GDM1 (cell line): ENCODE data around the gene CLEC18B.
"Not testable (repeated sequence)": the region's sequence is repeated elsewhere in the genome, so short reads cannot be mapped to it uniquely, and the experiment has no call there.

Experiments used
- DNase-seq: peaks from one replicate; lab custom pipeline; 2025; lab: John Stamatoyannopoulos, UW

CLEC18B gene

GRCh38 chr16:74406600-74407361 lies 14.5 kb downstream of the CLEC18B start:
- DNase-seq, result not testable (repeated sequence)

- not testable (repeated sequence) for DNase-seq
Observed at GRCh38 chr16:74404148-74404933, 16.9 kb downstream of the CLEC18B start.

- not testable (repeated sequence) for DNase-seq
Observed at GRCh38 chr16:74400238-74400637, 21.0 kb downstream of the CLEC18B start.

- not testable (repeated sequence) for DNase-seq
Observed at GRCh38 chr16:74398212-74398895, 22.9 kb downstream of the CLEC18B start.

GRCh38 chr16:74396521-74397017 lies 24.7 kb downstream of the CLEC18B start:
- not testable (repeated sequence) for DNase-seq

DNA sequence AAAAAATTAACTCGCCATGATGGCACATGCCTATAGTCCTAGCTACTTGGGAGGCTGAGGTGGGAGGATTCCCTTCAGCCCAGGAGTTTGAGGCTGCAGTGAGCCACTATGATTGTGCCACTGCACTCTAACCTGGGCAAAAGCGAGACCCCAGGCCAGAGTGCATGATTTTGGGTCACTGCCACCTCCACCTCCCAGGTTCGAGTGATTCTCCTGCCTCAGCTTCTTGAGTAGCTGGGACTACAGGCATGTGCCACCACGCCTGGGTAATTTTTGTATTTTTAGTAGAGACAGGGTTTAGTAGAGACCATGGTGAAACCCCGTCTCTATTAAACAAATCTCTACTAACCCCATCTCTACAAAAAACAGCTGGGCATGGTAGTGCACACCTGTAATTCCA lies 26.7 kb downstream of the CLEC18B start:
- DNase-seq, result not testable (repeated sequence)

GRCh38 chr16:74394131-74394530 lies 27.1 kb downstream of the CLEC18B start:
- not testable (repeated sequence) for DNase-seq

- DNase-seq, result not testable (repeated sequence)
Observed at GRCh38 chr16:74391454-74392050, 29.7 kb downstream of the CLEC18B start.

DNA sequence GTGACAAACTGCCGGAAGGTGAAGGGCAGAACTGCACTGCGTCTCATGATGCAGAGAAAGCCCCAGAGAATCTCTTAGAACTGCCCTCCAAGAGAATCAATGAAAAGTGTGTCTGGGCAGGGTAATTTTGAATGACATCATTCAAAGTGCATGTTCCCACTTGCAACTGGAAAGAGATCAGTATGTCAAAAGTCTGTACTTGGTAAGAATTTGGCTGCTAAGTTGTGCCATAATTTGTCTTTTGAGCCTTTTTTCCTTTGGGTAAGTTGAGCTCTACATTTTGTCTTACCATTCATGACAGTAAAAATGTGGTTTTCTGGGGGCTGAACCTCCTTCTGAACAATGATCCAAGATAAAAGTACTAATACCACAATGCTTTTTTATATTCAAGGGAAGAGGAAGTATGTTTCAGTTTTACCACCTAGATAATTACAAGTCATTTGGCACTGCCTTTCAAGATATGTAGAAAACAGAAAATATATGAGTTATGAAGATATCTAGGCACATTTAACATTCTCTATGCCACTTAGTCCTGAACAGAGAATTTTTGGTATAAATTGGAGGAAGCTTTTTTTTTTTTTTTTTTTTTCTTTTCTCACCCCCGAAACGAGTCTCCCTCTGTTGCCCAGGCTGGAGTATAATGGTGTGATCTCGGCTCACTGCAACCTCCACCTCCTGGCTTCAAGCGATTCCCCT lies 38.8 kb downstream of the CLEC18B start:
- not testable (repeated sequence) for DNase-seq

DNA sequence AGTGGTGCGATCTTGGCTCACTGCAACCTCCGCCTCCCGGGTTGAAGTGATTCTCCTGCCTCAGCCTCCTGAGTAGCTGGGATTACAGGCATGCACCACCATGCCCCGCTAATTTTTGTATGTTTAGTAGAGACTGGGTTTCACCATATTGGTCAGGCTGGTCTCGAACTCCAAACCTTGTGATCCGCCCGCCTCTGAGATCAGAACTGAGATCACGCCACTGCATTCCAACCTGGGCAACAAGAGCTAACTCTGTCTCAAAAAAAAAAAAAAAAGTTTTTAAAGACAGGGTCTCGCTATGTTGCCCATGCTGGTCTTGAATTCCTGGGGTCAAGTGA lies 47.5 kb downstream of the CLEC18B start:
- DNase-seq, result not testable (repeated sequence)

GRCh38 chr16:74372953-74373846 lies 48.1 kb downstream of the CLEC18B start:
- no peak for DNase-seq

DNA sequence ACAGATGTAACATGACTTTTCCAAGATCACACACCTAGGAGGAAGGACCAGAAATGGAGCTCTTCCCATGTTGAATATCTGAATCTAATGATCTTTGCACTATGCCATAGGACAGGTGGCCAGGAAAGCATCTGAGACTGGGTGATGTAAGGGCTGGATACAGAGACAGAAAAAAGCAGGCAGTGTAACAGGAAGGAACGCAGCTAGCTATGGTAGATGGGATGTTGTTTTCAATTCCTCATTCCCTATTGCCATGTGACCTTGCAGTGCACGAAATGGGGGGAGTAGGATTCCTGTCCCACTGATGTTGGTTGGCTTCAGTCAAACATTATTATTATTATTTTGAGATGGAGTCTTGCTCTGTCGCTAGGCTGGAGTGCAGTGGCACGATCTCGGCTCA lies 48.9 kb downstream of the CLEC18B start:
- no peak for DNase-seq

GRCh38 chr16:74370338-74371135 lies 50.7 kb downstream of the CLEC18B start:
- not testable (repeated sequence) for DNase-seq

DNA sequence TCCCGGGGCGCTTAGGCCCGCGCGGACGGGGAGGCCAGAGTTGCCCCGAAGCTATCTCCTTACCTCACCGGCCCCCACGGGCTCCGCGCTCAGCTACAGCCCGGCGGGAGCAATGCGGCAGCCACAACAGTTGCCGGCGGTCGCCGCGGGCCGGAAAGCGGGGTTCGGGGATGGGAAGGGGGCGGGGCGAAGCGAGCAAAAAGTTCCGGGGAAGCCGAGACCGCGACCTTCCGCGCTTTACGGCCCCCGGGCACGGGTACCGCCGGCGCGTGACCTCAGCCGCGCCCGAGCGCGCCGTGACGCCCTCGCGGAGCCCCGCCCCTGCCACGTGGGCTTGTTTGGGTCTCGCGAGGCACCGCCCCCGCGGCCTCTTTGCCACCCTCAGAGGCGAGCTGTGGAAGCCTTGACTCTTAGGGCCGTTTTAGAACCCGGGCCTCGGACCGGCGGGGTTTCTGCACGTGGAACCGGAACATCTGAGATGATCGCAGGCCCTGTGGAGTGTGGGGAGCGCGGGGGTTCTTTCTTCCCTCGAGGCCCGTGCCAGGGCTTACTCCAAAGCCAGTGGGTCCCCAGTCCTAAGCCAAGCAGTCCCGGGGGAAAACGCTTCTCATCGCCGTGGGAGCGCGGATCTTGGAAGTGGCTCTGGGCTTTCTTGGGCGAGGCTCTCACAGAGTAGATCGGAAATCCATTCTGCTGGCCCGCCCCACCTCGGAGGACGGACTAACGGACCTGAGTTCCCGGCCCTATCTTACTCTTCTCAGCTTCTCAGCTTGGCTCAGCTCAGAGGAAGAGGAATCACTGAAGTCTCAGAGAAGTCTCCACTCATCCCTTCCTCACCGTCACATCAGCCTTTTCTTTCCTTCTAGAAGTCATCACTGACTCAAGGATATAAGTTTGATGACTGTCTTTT lies 53.0 kb downstream of the CLEC18B start:
- peak; percentile 92 for DNase-seq

DNA sequence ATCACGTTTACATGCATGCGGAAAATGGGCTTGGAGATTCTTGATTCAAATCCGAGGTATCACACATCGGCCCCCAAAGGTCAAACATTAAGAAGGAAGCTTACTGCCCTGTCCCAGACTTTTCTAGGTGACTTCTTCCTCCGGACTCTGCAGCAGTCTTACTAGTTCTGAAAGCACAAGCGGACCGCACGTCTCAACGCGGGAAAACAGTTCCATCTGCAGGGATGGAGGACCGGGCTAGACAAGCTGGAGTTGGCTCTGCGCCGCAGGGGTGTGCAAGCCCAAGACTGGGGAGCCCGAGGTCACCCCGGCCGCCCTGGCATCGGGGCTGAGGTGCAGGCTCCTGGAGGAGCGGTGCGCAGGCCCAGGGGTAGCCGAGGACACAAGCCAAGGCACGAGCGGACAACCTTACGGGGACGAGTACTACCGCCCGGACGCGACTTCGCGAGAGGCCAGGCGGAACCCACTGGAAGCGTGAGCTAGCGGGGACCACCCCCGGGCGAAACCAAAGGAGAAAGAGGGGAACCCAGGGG lies 53.7 kb downstream of the CLEC18B start:
- DNase-seq, result not testable (repeated sequence)

DNA sequence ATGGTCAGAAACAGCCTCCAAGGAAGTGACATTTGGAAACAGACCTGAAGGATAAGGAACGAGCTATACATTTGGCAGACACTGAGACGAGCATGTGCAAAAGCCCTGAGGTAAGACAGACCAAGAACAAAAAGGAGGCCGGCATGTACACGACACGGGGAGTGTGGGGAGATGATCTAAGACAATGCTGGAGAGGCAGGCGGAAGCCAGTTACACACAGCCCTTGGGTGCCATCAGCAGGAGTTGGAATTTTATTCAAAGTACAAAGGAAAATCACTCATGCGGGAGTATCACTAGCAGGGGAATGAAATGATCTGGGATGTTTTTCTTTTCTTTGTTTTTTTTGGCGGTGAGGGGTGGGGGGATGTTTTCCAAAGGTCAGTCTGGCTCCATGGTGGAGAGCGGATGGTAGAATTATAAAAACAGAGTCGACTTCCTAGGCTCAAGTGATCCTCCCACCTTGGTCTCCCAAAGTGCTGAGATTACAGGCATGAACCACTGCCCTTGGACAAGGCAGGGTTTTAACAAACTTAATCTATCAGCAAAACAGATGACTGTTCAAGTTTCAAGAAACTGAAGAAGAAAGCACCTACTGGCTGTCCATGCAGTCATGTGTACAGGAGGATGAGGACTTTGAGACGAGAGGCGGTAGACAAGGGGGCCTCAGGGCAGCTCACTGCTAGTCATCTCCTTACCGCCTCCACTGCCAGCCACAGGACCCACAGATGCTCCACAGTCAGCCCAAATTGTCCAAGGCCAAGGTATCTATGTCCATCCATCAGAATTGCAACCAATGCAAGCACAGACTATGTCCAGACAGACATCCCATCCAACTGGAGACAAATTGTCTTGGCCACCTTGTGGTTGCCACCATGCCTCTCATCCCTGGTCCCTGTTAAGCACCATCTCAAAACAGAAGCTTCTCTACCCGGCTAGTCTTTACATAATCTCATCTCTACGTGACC lies 59.4 kb downstream of the CLEC18B start:
- DNase-seq, result not testable (repeated sequence)
